PFSK-1 (cell line): ENCODE measurements around the gene TOLLIP.

ENCODE experiments used
- FOXP2 ChIP-seq: optimal IDR thresholded peaks from 2 replicates; pipeline ENCODE3; 2011; ENCODE audit warnings: borderline replicate concordance, control low read depth, inconsistent platforms; ENCODE audit not compliant: insufficient read depth; ENCODE audit errors: extremely low read length, extremely low read depth
- POLR2AphosphoS5 ChIP-seq: IDR thresholded peaks from 2 replicates; pipeline ENCODE4 v1.6.1; 2012; ENCODE audit warnings: low read depth, mild to moderate bottlenecking, control low read depth, low read length, moderate library complexity
- REST ChIP-seq, 2 experiments: IDR thresholded peaks; 2 replicates each; pipeline versions ENCODE4 v1.6.1 to v1.8.0; 2011 to 2012; ENCODE audit warnings: low read depth in 2 of 2, low read length in 2 of 2, control low read depth in 1 of 2, inconsistent platforms in 1 of 2, mild to moderate bottlenecking in 1 of 2, moderate library complexity in 1 of 2; ENCODE audit not compliant: insufficient read depth in 1 of 2
- SIN3A ChIP-seq: IDR thresholded peaks from 2 replicates; pipeline ENCODE4 v1.6.1; 2012; ENCODE audit warnings: mild to moderate bottlenecking, low read length, moderate library complexity, borderline replicate concordance; ENCODE audit not compliant: insufficient read depth
- TAF1 ChIP-seq: IDR thresholded peaks from 2 replicates; pipeline ENCODE4 v1.6.1; 2012; ENCODE audit warnings: low read length, control low read depth, borderline replicate concordance; ENCODE audit not compliant: insufficient read depth

TOLLIP gene

GRCh38 chr11:1297011-1297575 lies 12.3 kb downstream of the TOLLIP start:
- no peak for TF ChIP-seq SIN3A
- no peak for TF ChIP-seq REST (IDR thresholded peaks at IDR 0.05; ENCODE audit: insufficient read depth in 1 of 2, low read depth in 2 of 2, low read length in 2 of 2)
- no peak for TF ChIP-seq POLR2AphosphoS5
- TF ChIP-seq FOXP2, result no peak
- TF ChIP-seq TAF1, result no peak

GRCh38 chr11:1296287-1296686 lies 13.1 kb downstream of the TOLLIP start:
- TF ChIP-seq TAF1 (no peak), POLR2AphosphoS5 (no peak), SIN3A (no peak), REST (IDR thresholded peaks at IDR 0.05; ENCODE audit: insufficient read depth in 1 of 2, low read depth in 2 of 2, low read length in 2 of 2) (no peak), FOXP2 (no peak)

GRCh38 chr11:1295591-1295990 lies 13.8 kb downstream of the TOLLIP start:
- TF ChIP-seq FOXP2, result no peak
- TF ChIP-seq POLR2AphosphoS5, result no peak
- TF ChIP-seq SIN3A, result no peak
- TF ChIP-seq TAF1, result no peak
- TF ChIP-seq REST (IDR thresholded peaks at IDR 0.05; ENCODE audit: insufficient read depth in 1 of 2, low read depth in 2 of 2, low read length in 2 of 2), result no peak

- TF ChIP-seq TAF1 (no peak), FOXP2 (no peak), POLR2AphosphoS5 (no peak), SIN3A (no peak), REST (IDR thresholded peaks at IDR 0.05; ENCODE audit: insufficient read depth in 1 of 2, low read depth in 2 of 2, low read length in 2 of 2) (no peak)
Observed at GRCh38 chr11:1295086-1295485, 14.3 kb downstream of the TOLLIP start.
